GM21360 (cell line): ENCODE data around the gene USP3.
"Not testable (repeated sequence)": the region's sequence is repeated elsewhere in the genome, so short reads cannot be mapped to it uniquely, and the experiment has no call there.

ENCODE experiments used
- ATAC-seq: cut with Tn5 transposase; IDR thresholded peaks from one replicate; pipeline ENCODE4 v1.9.1; 2021; ENCODE audit warnings: mild to moderate bottlenecking, moderate library complexity; ENCODE audit not compliant: unreplicated experiment

Gene USP3

GRCh38 chr15:63605036-63605435 is 100.6 kb downstream of the USP3 start:
- ATAC-seq = no peak

- no peak for ATAC-seq
These were observed 101.4 kb downstream of the USP3 start for GRCh38 chr15:63605816-63606215.

- ATAC-seq = no peak
These were observed 101.9 kb downstream of the USP3 start for GRCh38 chr15:63606308-63606707.

GRCh38 chr15:63608989-63609388 is 104.6 kb downstream of the USP3 start:
- ATAC-seq = no peak

- no peak for ATAC-seq
These were observed 105.1 kb downstream of the USP3 start for GRCh38 chr15:63609448-63609847.

GRCh38 chr15:63610209-63610841 is 105.9 kb downstream of the USP3 start:
- ATAC-seq = no peak

GRCh38 chr15:63611177-63611576 is 106.8 kb downstream of the USP3 start:
- no peak for ATAC-seq

- ATAC-seq = no peak
These were observed 107.9 kb downstream of the USP3 start for GRCh38 chr15:63612300-63612699.

GRCh38 chr15:63615935-63616334 is 111.5 kb downstream of the USP3 start:
- ATAC-seq = no peak

- ATAC-seq = not testable (repeated sequence)
These were observed 112.8 kb downstream of the USP3 start for GRCh38 chr15:63617147-63617546.

GRCh38 chr15:63617627-63618026 is 113.2 kb downstream of the USP3 start:
- not testable (repeated sequence) for ATAC-seq

GRCh38 chr15:63620760-63621159 is 116.4 kb downstream of the USP3 start:
- ATAC-seq = not testable (repeated sequence)

- ATAC-seq = no peak
These were observed 119.0 kb downstream of the USP3 start for GRCh38 chr15:63623232-63623969.

- peak; percentile 74 for ATAC-seq
These were observed 122.6 kb downstream of the USP3 start for GRCh38 chr15:63626955-63627354.

- ATAC-seq = no peak
These were observed 123.9 kb downstream of the USP3 start for GRCh38 chr15:63628123-63628822.

- ATAC-seq = no peak
These were observed 125.8 kb downstream of the USP3 start for GRCh38 chr15:63630036-63630751.

- no peak for ATAC-seq
These were observed 128.9 kb downstream of the USP3 start for GRCh38 chr15:63633312-63633711.

- no peak for ATAC-seq
These were observed 129.8 kb downstream of the USP3 start for GRCh38 chr15:63634154-63634553.

GRCh38 chr15:63636518-63637061 is 132.2 kb downstream of the USP3 start:
- ATAC-seq = no peak

- ATAC-seq = no peak
These were observed 134.4 kb downstream of the USP3 start for GRCh38 chr15:63638839-63639238.

- ATAC-seq = no peak
These were observed 135.8 kb downstream of the USP3 start for GRCh38 chr15:63640146-63640545.
